ENCODE data around the gene NCAPH2. TPM values are rescaled to one million over a fixed set of nuclear protein-coding genes. Genes with fewer than 3 reads are reported as not detected.
A peak's percentile ranks its signal among the peaks of the same experiment; 100 is the strongest.

The NCAPH2 gene
- total and polyA plus RNA-seq, 2 of the 13 experiments (the other 11 are each of a cell fraction or from before 2014, with no cell fraction given): 28.1 to 64.4 TPM

- peak; percentile 20; the same call in 1 of the 2 replicates for TF ChIP-seq LBX2 (CRISPR knock-in tag; IDR thresholded peaks at IDR 0.05; ENCODE audit: borderline replicate concordance)
- TF ChIP-seq ZNF367 (CRISPR knock-in tag; IDR thresholded peaks at IDR 0.05; ENCODE audit: borderline replicate concordance): no peak
- TF ChIP-seq ZUFSP (CRISPR knock-in tag; IDR thresholded peaks at IDR 0.05; ENCODE audit: borderline replicate concordance): no peak
- 0 out of 2 replicates have a peak, but pooled peaks have one; percentile 4 for TF ChIP-seq ZNF614 (CRISPR knock-in tag; IDR thresholded peaks at IDR 0.05; ENCODE audit: borderline replicate concordance)
- peak; percentile 57; the same call in 1 of the 2 replicates for TF ChIP-seq ZGPAT (CRISPR knock-in tag; IDR thresholded peaks at IDR 0.05)
- no peak for TF ChIP-seq ZNF280B (CRISPR knock-in tag; IDR thresholded peaks at IDR 0.05; ENCODE audit: borderline replicate concordance)
- TF ChIP-seq ZNF317 (CRISPR knock-in tag; IDR thresholded peaks at IDR 0.05): no peak
- no peak for TF ChIP-seq ZNF326 (CRISPR knock-in tag; IDR thresholded peaks at IDR 0.05; ENCODE audit: borderline replicate concordance)
- TF ChIP-seq GRHL1 (CRISPR knock-in tag; conservative IDR thresholded peaks at IDR 0.05): no peak
- no peak for TF ChIP-seq ZNF530 (CRISPR knock-in tag; IDR thresholded peaks at IDR 0.05; ENCODE audit: low read depth)
- 0 out of 2 replicates have a peak, but pooled peaks have one; percentile 70 for TF ChIP-seq ZNF607 (CRISPR knock-in tag; IDR thresholded peaks at IDR 0.05; ENCODE audit: borderline replicate concordance)
- no peak for TF ChIP-seq CREB1 (IDR thresholded peaks at IDR 0.05)
- TF ChIP-seq CREB1 (CRISPR knock-in tag; IDR thresholded peaks at IDR 0.05): no peak
- no peak for TF ChIP-seq THAP9 (CRISPR knock-in tag; IDR thresholded peaks at IDR 0.05; ENCODE audit: borderline replicate concordance)
- TF ChIP-seq GFI1 (CRISPR knock-in tag; IDR thresholded peaks at IDR 0.05; ENCODE audit: borderline replicate concordance): no peak
Measured at GRCh38 chr22:50526108-50526833, 18.2 kb downstream of the NCAPH2 start (continued).

Data from HepG2 (cell line).